Smooth muscle cell (in vitro differentiated cells): Measurements from ENCODE around the gene PATE1. TPM values are rescaled to one million over a fixed set of nuclear protein-coding genes. Genes with fewer than 3 reads are reported as not detected.

Source experiments
- DNase-seq: peaks from one replicate; lab custom pipeline; 2025; ENCODE audit not compliant: unreplicated experiment; lab: John Stamatoyannopoulos, UW
- H2AFZ ChIP-seq: fragments of 200-600 bp; sonication (generic); 2 replicates; pipeline ENCODE4 v1.6.0; 2016; ENCODE audit warnings: antibody characterized with exemption, low read depth, mild to moderate bottlenecking
- H3F3A ChIP-seq: fragments of 200-600 bp; sonication (generic); 2 replicates; pipeline ENCODE4 v1.6.0; 2017; ENCODE audit warnings: antibody characterized with exemption, low read depth
- H3K27ac ChIP-seq: fragments of 200-600 bp; sonication (generic); 2 replicates; pipeline ENCODE4 v1.5.1; 2016; ENCODE audit warnings: low read depth, mild to moderate bottlenecking
- H3K27me3 ChIP-seq: fragments of 200-600 bp; sonication (generic); 2 replicates; pipeline ENCODE4 v1.6.1; 2016; ENCODE audit warnings: low read depth, mild to moderate bottlenecking
- H3K36me3 ChIP-seq: fragments of 200-600 bp; sonication (generic); 2 replicates; pipeline ENCODE4 v1.5.1; 2016; ENCODE audit warnings: low read depth
- H3K4me1 ChIP-seq: fragments of 200-600 bp; sonication (generic); 2 replicates; pipeline ENCODE4 v1.5.1; 2016; ENCODE audit warnings: low read depth
- H3K4me2 ChIP-seq: fragments of 200-600 bp; sonication (generic); 2 replicates; pipeline ENCODE4 v1.6.0; 2016; ENCODE audit warnings: mild to moderate bottlenecking
- H3K4me3 ChIP-seq: fragments of 200-600 bp; sonication (generic); 2 replicates; pipeline ENCODE4 v1.5.1; 2016; ENCODE audit warnings: mild to moderate bottlenecking
- H3K79me2 ChIP-seq: fragments of 200-600 bp; sonication (generic); 2 replicates; pipeline ENCODE4 v1.6.0; 2016; ENCODE audit warnings: low read depth, mild to moderate bottlenecking
- H3K9ac ChIP-seq: fragments of 200-600 bp; sonication (generic); 2 replicates; pipeline ENCODE4 v1.6.0; 2016; ENCODE audit warnings: low read depth
- H3K9me3 ChIP-seq: fragments of 200-600 bp; sonication (generic); replicated peaks from 2 replicates; pipeline ENCODE4 v1.5.1; 2016; ENCODE audit warnings: low read depth
- H4K20me1 ChIP-seq: fragments of 200-600 bp; sonication (generic); 2 replicates; pipeline ENCODE4 v1.6.0; 2016; ENCODE audit warnings: low read depth
- CTCF ChIP-seq: fragments of 200-600 bp; sonication (generic); IDR thresholded peaks from 2 replicates; pipeline ENCODE4 v1.5.1; 2017; ENCODE audit warnings: borderline replicate concordance, mild to moderate bottlenecking, antibody characterized with exemption; ENCODE audit not compliant: insufficient read depth, poor library complexity, severe bottlenecking
- whole genome bisulfite sequencing: methylation state at CpG from one replicate; pipeline ENCODE4 v1.1.7; 2016; ENCODE audit warnings: low lambda C conversion rate; 5-methylcytosine and 5-hydroxymethylcytosine counted together
- polyA plus RNA-seq: library from polyadenylated mRNA; unstranded; fragments of >200 nt; fragmentation: Nextera tagmentation; extraction: Ambion mirVana; gene quantifications from 2 replicates; pipeline ENCODE4 v1.2.1, GENCODE V29; 2016
- total RNA-seq: library from RNA; depleted of rRNA; stranded (reverse); fragments of >200 nt; gene quantifications from 2 replicates; pipeline ENCODE4 v1.2.3, GENCODE V29; 2014

Gene PATE1
- total and polyA plus RNA-seq, 2 experiments from 2014 or later: not detected

GRCh38 chr11:125743681-125744080 lies 2.4 kb upstream of the PATE1 start:
- Histone ChIP-seq H3K4me1 (no peaks in the 10 kb centered on the region), H3K9ac (no peak overlapping the region), H3K4me2 (no peak overlapping the region), H3K79me2 (no peaks in the 10 kb centered on the region), H3K27me3 (peaks cover 15% of the 10 kb centered on the region), H3K27ac (no peak overlapping the region), H3K36me3 (no peaks in the 10 kb centered on the region), H3K4me3 (no peak overlapping the region), H2AFZ (no peak overlapping the region), H3F3A (no peaks in the 10 kb centered on the region), H4K20me1 (no peaks in the 10 kb centered on the region), H3K9me3 (no peaks in the 10 kb centered on the region)
- no peak for TF ChIP-seq CTCF
- WGBS: 96% methylated on average over 1 of the region's 1 CpG
- DNase-seq: no peak

- H3K9me3 ChIP-seq: no peaks in the 10 kb centered on the region
- H3F3A ChIP-seq: no peaks in the 10 kb centered on the region
- no peak overlapping the region for H3K9ac ChIP-seq
- H4K20me1 ChIP-seq: no peaks in the 10 kb centered on the region
- H3K36me3 ChIP-seq: no peaks in the 10 kb centered on the region
- no peak overlapping the region for H3K4me3 ChIP-seq
- no peak for TF ChIP-seq CTCF
- H3K27me3 ChIP-seq: peaks cover 13% of the 10 kb centered on the region
- H3K4me1 ChIP-seq: no peaks in the 10 kb centered on the region
- WGBS: 45% methylated on average over 2 of the region's 2 CpGs
- H2AFZ ChIP-seq: no peak overlapping the region
- H3K27ac ChIP-seq: no peak overlapping the region
- no peak for DNase-seq
- H3K4me2 ChIP-seq: no peak overlapping the region
- H3K79me2 ChIP-seq: no peaks in the 10 kb centered on the region
Measured at GRCh38 chr11:125750629-125751028, 4.5 kb downstream of the PATE1 start.

- Histone ChIP-seq H3K9me3 (no peaks in the 10 kb centered on the region), H3K9ac (no peak overlapping the region), H3K36me3 (no peaks in the 10 kb centered on the region), H3K4me3 (no peak overlapping the region), H3F3A (no peaks in the 10 kb centered on the region), H3K4me1 (no peaks in the 10 kb centered on the region), H3K27me3 (no peaks in the 10 kb centered on the region), H3K79me2 (no peaks in the 10 kb centered on the region), H3K27ac (no peak overlapping the region), H4K20me1 (no peaks in the 10 kb centered on the region), H3K4me2 (no peak overlapping the region), H2AFZ (no peak overlapping the region)
- TF ChIP-seq CTCF: no peak
- 92% methylated on average over 7 of the region's 7 CpGs for WGBS
- DNase-seq: no peak
Measured at GRCh38 chr11:125756050-125756449, 10.0 kb downstream of the PATE1 start.

- no peak for DNase-seq
- no peaks in the 10 kb centered on the region for H3K27me3 ChIP-seq
- no peak overlapping the region for H3K4me3 ChIP-seq
- H3K4me2 ChIP-seq: no peak overlapping the region
- no peaks in the 10 kb centered on the region for H3K4me1 ChIP-seq
- no peak overlapping the region for H3K9ac ChIP-seq
- H4K20me1 ChIP-seq: no peaks in the 10 kb centered on the region
- no peak overlapping the region for H2AFZ ChIP-seq
- H3K79me2 ChIP-seq: no peaks in the 10 kb centered on the region
- H3K27ac ChIP-seq: no peak overlapping the region
- 78% methylated on average over 1 of the region's 1 CpG for WGBS
- no peak for TF ChIP-seq CTCF
- H3K36me3 ChIP-seq: no peaks in the 10 kb centered on the region
- H3F3A ChIP-seq: no peaks in the 10 kb centered on the region
- H3K9me3 ChIP-seq: no peaks in the 10 kb centered on the region
Measured at GRCh38 chr11:125762445-125762844, 16.4 kb downstream of the PATE1 start.
